Measurements from ENCODE around the gene LPP. TPM values are rescaled to one million over a fixed set of nuclear protein-coding genes. Genes with fewer than 3 reads are reported as not detected.

LPP gene
- total RNA-seq, 1 experiment from 2014 or later: 120 TPM

GRCh38 chr3:188594139-188594538 is 440.2 kb downstream of the LPP start:
- no peaks in the 10 kb centered on the region for H3K27me3 ChIP-seq (replicated peaks; ENCODE audit: control insufficient read depth, insufficient read depth, low read length)
- TF ChIP-seq, protein P1, sequence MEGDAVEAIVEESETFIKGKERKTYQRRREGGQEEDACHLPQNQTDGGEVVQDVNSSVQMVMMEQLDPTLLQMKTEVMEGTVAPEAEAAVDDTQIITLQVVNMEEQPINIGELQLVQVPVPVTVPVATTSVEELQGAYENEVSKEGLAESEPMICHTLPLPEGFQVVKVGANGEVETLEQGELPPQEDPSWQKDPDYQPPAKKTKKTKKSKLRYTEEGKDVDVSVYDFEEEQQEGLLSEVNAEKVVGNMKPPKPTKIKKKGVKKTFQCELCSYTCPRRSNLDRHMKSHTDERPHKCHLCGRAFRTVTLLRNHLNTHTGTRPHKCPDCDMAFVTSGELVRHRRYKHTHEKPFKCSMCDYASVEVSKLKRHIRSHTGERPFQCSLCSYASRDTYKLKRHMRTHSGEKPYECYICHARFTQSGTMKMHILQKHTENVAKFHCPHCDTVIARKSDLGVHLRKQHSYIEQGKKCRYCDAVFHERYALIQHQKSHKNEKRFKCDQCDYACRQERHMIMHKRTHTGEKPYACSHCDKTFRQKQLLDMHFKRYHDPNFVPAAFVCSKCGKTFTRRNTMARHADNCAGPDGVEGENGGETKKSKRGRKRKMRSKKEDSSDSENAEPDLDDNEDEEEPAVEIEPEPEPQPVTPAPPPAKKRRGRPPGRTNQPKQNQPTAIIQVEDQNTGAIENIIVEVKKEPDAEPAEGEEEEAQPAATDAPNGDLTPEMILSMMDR (IDR thresholded peaks at IDR 0.05; ENCODE audit: insufficient read depth in 1 of 2, low read depth in 1 of 2, low read length in 1 of 2, severe bottlenecking in 1 of 2, unreplicated experiment in 1 of 2): no peak
- DNase-seq: no peak
- Mint-ChIP-seq H3K27ac (ENCODE audit: unreplicated experiment) (no peak overlapping the region), H3K27me3 (ENCODE audit: insufficient read depth, unreplicated experiment) (no peaks in the 10 kb centered on the region), H3K4me1 (ENCODE audit: low read depth, unreplicated experiment) (no peaks in the 10 kb centered on the region), H3K9me3 (ENCODE audit: unreplicated experiment) (no peaks in the 10 kb centered on the region), H3K36me3 (ENCODE audit: insufficient read depth, unreplicated experiment) (peaks cover 11% of the 10 kb centered on the region), H3K4me3 (ENCODE audit: unreplicated experiment) (no peak overlapping the region)
- no peaks in the 10 kb centered on the region for H3K9me3 ChIP-seq
- intact Hi-C loops (cut with micrococcal nuclease; ENCODE audit: unreplicated experiment): no loop called here
- no peak overlapping the region for H3K4me3 ChIP-seq (ENCODE audit: low read depth, low read length)
- no TSS peak for BruUV-seq (replicated peaks)
- H3K4me1 ChIP-seq: peaks cover 6% of the 10 kb centered on the region; the same call in 1 of the 2 replicates
- no peaks in the 10 kb centered on the region for H3K36me3 ChIP-seq (ENCODE audit: control insufficient read depth, insufficient read depth, low read length)
- ChIA-PET CTCF (no interaction called here), POLR2A (no interaction called here)

- ChIA-PET CTCF (no interaction called here), POLR2A (no interaction called here)
- no TSS peak for BruUV-seq (replicated peaks)
- Mint-ChIP-seq H3K4me3 (ENCODE audit: unreplicated experiment) (no peak overlapping the region), H3K4me1 (ENCODE audit: low read depth, unreplicated experiment) (no peaks in the 10 kb centered on the region), H3K36me3 (ENCODE audit: insufficient read depth, unreplicated experiment) (peaks cover 6% of the 10 kb centered on the region), H3K9me3 (ENCODE audit: unreplicated experiment) (no peaks in the 10 kb centered on the region), H3K27ac (ENCODE audit: unreplicated experiment) (no peak overlapping the region), H3K27me3 (ENCODE audit: insufficient read depth, unreplicated experiment) (no peaks in the 10 kb centered on the region)
- DNase-seq: no peak
- Histone ChIP-seq H3K27me3 (replicated peaks; ENCODE audit: control insufficient read depth, insufficient read depth, low read length) (no peaks in the 10 kb centered on the region), H3K9me3 (no peaks in the 10 kb centered on the region), H3K4me1 (peaks cover 6% of the 10 kb centered on the region; the same call in 1 of the 2 replicates), H3K36me3 (ENCODE audit: control insufficient read depth, insufficient read depth, low read length) (no peaks in the 10 kb centered on the region), H3K4me3 (ENCODE audit: low read depth, low read length) (no peak overlapping the region)
- intact Hi-C loops (cut with micrococcal nuclease; ENCODE audit: unreplicated experiment): no loop called here
- TF ChIP-seq, protein P1 (IDR thresholded peaks at IDR 0.05; ENCODE audit: insufficient read depth in 1 of 2, low read depth in 1 of 2, low read length in 1 of 2, severe bottlenecking in 1 of 2, unreplicated experiment in 1 of 2): no peak
Observed at GRCh38 chr3:188595890-188596376, 442.0 kb downstream of the LPP start.

GRCh38 chr3:188598894-188599293 is 444.9 kb downstream of the LPP start:
- Mint-ChIP-seq H3K4me3 (ENCODE audit: unreplicated experiment) (no peak overlapping the region), H3K36me3 (ENCODE audit: insufficient read depth, unreplicated experiment) (no peaks in the 10 kb centered on the region), H3K27me3 (ENCODE audit: insufficient read depth, unreplicated experiment) (no peaks in the 10 kb centered on the region), H3K27ac (ENCODE audit: unreplicated experiment) (no peak overlapping the region), H3K9me3 (ENCODE audit: unreplicated experiment) (no peaks in the 10 kb centered on the region), H3K4me1 (ENCODE audit: low read depth, unreplicated experiment) (no peaks in the 10 kb centered on the region)
- Histone ChIP-seq H3K27me3 (replicated peaks; ENCODE audit: control insufficient read depth, insufficient read depth, low read length) (no peaks in the 10 kb centered on the region), H3K4me3 (ENCODE audit: low read depth, low read length) (no peak overlapping the region), H3K4me1 (peaks cover 3% of the 10 kb centered on the region; the same call in 1 of the 2 replicates), H3K36me3 (ENCODE audit: control insufficient read depth, insufficient read depth, low read length) (no peaks in the 10 kb centered on the region), H3K9me3 (no peaks in the 10 kb centered on the region)
- BruUV-seq (replicated peaks): no TSS peak
- CTCF ChIA-PET: no interaction called here
- DNase-seq: no peak
- POLR2A ChIA-PET: no interaction called here
- TF ChIP-seq, protein P1 (IDR thresholded peaks at IDR 0.05; ENCODE audit: insufficient read depth in 1 of 2, low read depth in 1 of 2, low read length in 1 of 2, severe bottlenecking in 1 of 2, unreplicated experiment in 1 of 2): no peak
- intact Hi-C loops (cut with micrococcal nuclease; ENCODE audit: unreplicated experiment): no loop called here

Data from Caco-2 (cell line).